ENCODE measurements around the gene CASP14. TPM values are rescaled to one million over a fixed set of nuclear protein-coding genes. Genes with fewer than 3 reads are reported as not detected.
"Not testable (repeated sequence)": the region's sequence is repeated elsewhere in the genome, so short reads cannot be mapped to it uniquely, and the experiment has no call there.

The CASP14 gene
- total and polyA plus RNA-seq, 2 of the 13 experiments (the other 11 are each of a cell fraction or from before 2014, with no cell fraction given): not detected

GRCh38 chr19:15050639-15051038 is 1.4 kb downstream of the CASP14 start (continued):
- no peak for TF ChIP-seq BCLAF1 (IDR thresholded peaks at IDR 0.05)

- Histone ChIP-seq H3K27ac (ENCODE audit: extremely low read length, insufficient read depth, low read length) (no peak overlapping the region), H4K20me1 (ENCODE audit: insufficient read depth, low read length) (no peaks in the 10 kb centered on the region), H3K4me1 (ENCODE audit: insufficient read depth, low read length) (no peaks in the 10 kb centered on the region), H3K9ac (ENCODE audit: insufficient read depth, low read depth, low read length) (no peak overlapping the region), H3K9me3 (ENCODE audit: low read length) (no peaks in the 10 kb centered on the region), H3K4me2 (ENCODE audit: low read depth, low read length) (no peak overlapping the region), H2AFZ (ENCODE audit: low read length) (no peak overlapping the region), H3K4me3 (replicated peaks in 1 of 3; ENCODE audit: insufficient read depth in 1 of 3, low read depth in 2 of 3, low read length in 3 of 3) (no peak overlapping the region), H3K79me2 (ENCODE audit: insufficient read depth, low read length) (no peaks in the 10 kb centered on the region), H3K27me3 (ENCODE audit: control insufficient read depth in 1 of 2, insufficient read depth in 2 of 2, low read length in 2 of 2) (peaks cover 0 to 18% of the 10 kb centered on the region in 2 experiments; a peak in 2 of 5 replicates), H3K36me3 (replicated peaks in 1 of 2; ENCODE audit: control insufficient read depth in 1 of 2, insufficient read depth in 2 of 2, low read length in 2 of 2) (no peaks in the 10 kb centered on the region)
- no peak for ATAC-seq
- TF ChIP-seq CHD2 (IDR thresholded peaks at IDR 0.05; ENCODE audit: low read depth, low read length) (peak; percentile 50; the same call in 1 of the 2 replicates), ZNF136 (CRISPR knock-in tag; IDR thresholded peaks at IDR 0.05; ENCODE audit: low read depth) (no peak)
- in situ Hi-C loops (cut with HindIII; ENCODE audit: extremely low pct_ligation_motif_present, low pct_unique_long_range_greater_than_20kb) (no loop called here), intact Hi-C loops (cut with micrococcal nuclease; ENCODE audit: unreplicated experiment) (no loop called here)
- WGBS (ENCODE audit: low lambda C conversion rate): 46% methylated on average over 12 of the region's 12 CpGs
- ChIA-PET CTCF (ENCODE audit: low intra/inter-chr PET ratio, low total read pairs) (no interaction called here), POLR2A (no interaction called here)
- BruUV-seq (replicated peaks): no TSS peak
- no peak for DNase-seq (ENCODE audit: low spot score)
- no peak for FAIRE-seq
These were observed 12.8 kb downstream of the CASP14 start for GRCh38 chr19:15062036-15062435.

- H3K4me2 ChIP-seq (ENCODE audit: low read depth, low read length); POLR2A ChIA-PET; in situ Hi-C loops (cut with HindIII; ENCODE audit: extremely low pct_ligation_motif_present, low pct_unique_long_range_greater_than_20kb); H3K4me3 ChIP-seq (replicated peaks in 1 of 3; ENCODE audit: insufficient read depth in 1 of 3, low read depth in 2 of 3, low read length in 3 of 3); H3K9me3 ChIP-seq (ENCODE audit: low read length); ATAC-seq; H3K27ac ChIP-seq (ENCODE audit: extremely low read length, insufficient read depth, low read length); DNase-seq (ENCODE audit: low spot score); H3K79me2 ChIP-seq (ENCODE audit: insufficient read depth, low read length); H3K36me3 ChIP-seq (replicated peaks in 1 of 2; ENCODE audit: control insufficient read depth in 1 of 2, insufficient read depth in 2 of 2, low read length in 2 of 2); FAIRE-seq; BruUV-seq (replicated peaks); H3K9ac ChIP-seq (ENCODE audit: insufficient read depth, low read depth, low read length); CTCF ChIA-PET (ENCODE audit: low intra/inter-chr PET ratio, low total read pairs); H4K20me1 ChIP-seq (ENCODE audit: insufficient read depth, low read length); intact Hi-C loops (cut with micrococcal nuclease; ENCODE audit: unreplicated experiment); H3K27me3 ChIP-seq (ENCODE audit: control insufficient read depth in 1 of 2, insufficient read depth in 2 of 2, low read length in 2 of 2); H2AFZ ChIP-seq (ENCODE audit: low read length): not testable (repeated sequence)
- peak; percentile 26; the same call in 1 of the 2 replicates for TF ChIP-seq SOX5 (CRISPR knock-in tag; IDR thresholded peaks at IDR 0.05; ENCODE audit: borderline replicate concordance)
- peaks cover 29% of the 10 kb centered on the region for H3K4me1 ChIP-seq (ENCODE audit: insufficient read depth, low read length)
- WGBS (ENCODE audit: low lambda C conversion rate): 29% methylated on average over 4 of the region's 4 CpGs
These were observed 21.1 kb downstream of the CASP14 start for GRCh38 chr19:15070386-15070785.
